Liver (tissue), 9 donors: ENCODE measurements around the gene SUPT5H. TPM values are rescaled to one million over a fixed set of nuclear protein-coding genes. Genes with fewer than 3 reads are reported as not detected.
A peak's percentile ranks its signal among the peaks of the same experiment; 100 is the strongest.

Experiments
- DNase-seq: peaks from one replicate; pipeline ENCODE4 v3.0.0-alpha.2; 2017; ENCODE audit warnings: low spot score
- H3K27ac ChIP-seq, 2 donors: one replicate each; pipeline ENCODE4 v1.7.0; 2013; ENCODE audit warnings: inconsistent platforms in 2 of 2, low read length in 2 of 2, control low read depth in 1 of 2, low read depth in 1 of 2, mild to moderate bottlenecking in 1 of 2
- H3K27me3 ChIP-seq, 4 donors: one replicate each; pipeline versions ENCODE4 v1.6.1 to v1.7.0; 2013; ENCODE audit warnings: low read length in 3 of 4, inconsistent platforms in 1 of 4, mild to moderate bottlenecking in 1 of 4, moderate library complexity in 1 of 4; ENCODE audit not compliant: control insufficient read depth in 4 of 4, insufficient read depth in 4 of 4
- H3K36me3 ChIP-seq, 4 donors: one replicate each; pipeline versions ENCODE4 v1.6.1 to v1.7.0; 2013; ENCODE audit warnings: low read length in 3 of 4, mild to moderate bottlenecking in 3 of 4, low read depth in 1 of 4, moderate library complexity in 1 of 4; ENCODE audit not compliant: control insufficient read depth in 4 of 4, insufficient read depth in 3 of 4
- H3K4me1 ChIP-seq, 4 donors: one replicate each; pipeline versions ENCODE4 v1.6.1 to v1.7.0; 2013; ENCODE audit warnings: low read length in 3 of 4, mild to moderate bottlenecking in 3 of 4, moderate library complexity in 1 of 4; ENCODE audit not compliant: control insufficient read depth in 4 of 4, insufficient read depth in 4 of 4
- H3K4me3 ChIP-seq, 3 donors: one replicate each; pipeline versions ENCODE4 v1.6.1 to v1.7.0; 2013; ENCODE audit warnings: low read length in 3 of 3, control low read depth in 1 of 3, low read depth in 1 of 3, mild to moderate bottlenecking in 1 of 3
- H3K9ac ChIP-seq, 2 donors: one replicate each; pipeline ENCODE4 v1.7.0; 2013; ENCODE audit warnings: low read length in 2 of 2, mild to moderate bottlenecking in 2 of 2, moderate library complexity in 2 of 2, control low read depth in 1 of 2, low read depth in 1 of 2
- H3K9me3 ChIP-seq, 4 donors: one replicate each; pipeline versions ENCODE4 v1.6.1 to v1.7.0; 2013; ENCODE audit warnings: low read length in 3 of 4; ENCODE audit not compliant: control insufficient read depth in 4 of 4
- EGR1 ChIP-seq, 2 donors: IDR thresholded peaks; 2 replicates each; pipeline ENCODE4 v1.6.1; 2016 to 2018; ENCODE audit warnings: antibody characterized with exemption in 2 of 2, low read depth in 2 of 2
- FOXA1 ChIP-seq: IDR thresholded peaks from 2 replicates; pipeline ENCODE4 v1.6.1; 2016; ENCODE audit warnings: antibody characterized with exemption
- FOXA2 ChIP-seq: IDR thresholded peaks from 2 replicates; pipeline ENCODE4 v1.6.1; 2016; ENCODE audit warnings: antibody characterized with exemption
- GABPA ChIP-seq, 2 donors: IDR thresholded peaks in 1 of 2; conservative IDR thresholded peaks in 1 of 2; 2 replicates each; pipeline ENCODE4 v1.6.1; 2016; ENCODE audit warnings: antibody characterized with exemption in 2 of 2, mild to moderate bottlenecking in 1 of 2, moderate library complexity in 1 of 2
- HNF4A ChIP-seq, 2 donors: conservative IDR thresholded peaks; 2 replicates each; pipeline ENCODE4 v1.6.1; 2016; ENCODE audit warnings: antibody characterized with exemption in 2 of 2, mild to moderate bottlenecking in 2 of 2
- HNF4G ChIP-seq: IDR thresholded peaks from 2 replicates; pipeline ENCODE4 v1.6.1; 2016; ENCODE audit warnings: antibody characterized with exemption
- RAD21 ChIP-seq, 2 donors: IDR thresholded peaks; 2 replicates each; pipeline ENCODE4 v1.6.1; 2016; ENCODE audit warnings: antibody characterized with exemption in 2 of 2, mild to moderate bottlenecking in 2 of 2
- RXRA ChIP-seq, 2 donors: IDR thresholded peaks; 2 replicates each; pipeline ENCODE4 v1.6.1; 2017 to 2018; ENCODE audit warnings: antibody characterized with exemption in 2 of 2, mild to moderate bottlenecking in 1 of 2
- WGBS: extraction: QIAGEN DNeasy Blood & Tissue Kit; methylation state at CpG from one replicate; pipeline ENCODE4 v1.1.7; 2013; 5-methylcytosine and 5-hydroxymethylcytosine counted together
- polyA plus RNA-seq, 2 donors: library from polyadenylated mRNA; stranded (reverse) in 1 of 2; unstranded in 1 of 2; fragments of 200-250 nt in 1 of 2; fragments of >200 nt in 1 of 2; fragmentation: Nextera tagmentation in 1 of 2; extraction: Ambion mirVana in 1 of 2; gene quantifications; one replicate each; pipeline versions ENCODE4 v1.2.1 to v1.2.3, GENCODE V29; 2013 to 2015
- total RNA-seq, 2 donors: library from RNA; depleted of rRNA; stranded (reverse); fragments of >200 nt; gene quantifications; one replicate each; pipeline ENCODE4 v1.2.3, GENCODE V29; 2014
- TF ChIP-seq, protein P1 (sequence below): IDR thresholded peaks from 2 replicates; pipeline ENCODE4 v1.6.1; 2016; ENCODE audit warnings: antibody characterized with exemption, mild to moderate bottlenecking
- donor health status: healthy.
- donor health status: healthy.
- donor health status: healthy.
- donor health status: healthy.
- donor health status: healthy.

The SUPT5H gene
- total and polyA plus RNA-seq, 4 donors, result 19.3 to 52.5 (median 45.2) TPM

DNA sequence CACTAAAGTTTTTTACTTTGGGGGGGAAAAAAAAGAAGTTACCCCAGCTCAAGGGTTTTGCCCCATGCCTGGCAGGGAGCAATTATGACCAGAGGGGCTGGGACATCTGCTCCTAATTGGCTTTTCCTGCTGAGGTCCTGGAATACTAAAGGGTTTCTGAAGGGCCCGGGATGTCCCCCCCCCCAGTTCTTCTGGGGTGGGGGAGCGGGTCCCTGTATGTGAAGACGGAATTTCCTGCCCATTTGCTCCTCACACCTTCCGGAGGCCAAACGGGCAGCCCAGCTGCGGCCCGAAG is 52.3 kb downstream of the SUPT5H start:
- Histone ChIP-seq H3K36me3 (no peaks in the 10 kb centered on the region), H3K9me3 (no peaks in the 10 kb centered on the region), H3K27me3 (peaks cover 0 to 8% (median 4%) of the 10 kb centered on the region in 4 donors), H3K27ac (no peak overlapping the region), H3K4me1 (peaks cover 0 to 11% (median 6%) of the 10 kb centered on the region in 4 donors), H3K4me3 (peak overlapping the region in 1 of 3 donors; percentile 0), H3K9ac (no peak overlapping the region)
- WGBS, result under 1% methylated on average over 7 of the region's 7 CpGs
- DNase-seq, result no peak
- no peak for TF ChIP-seq FOXA1
- no peak for TF ChIP-seq FOXA2
- TF ChIP-seq HNF4A (conservative IDR thresholded peaks at IDR 0.05), result no peak

DNA sequence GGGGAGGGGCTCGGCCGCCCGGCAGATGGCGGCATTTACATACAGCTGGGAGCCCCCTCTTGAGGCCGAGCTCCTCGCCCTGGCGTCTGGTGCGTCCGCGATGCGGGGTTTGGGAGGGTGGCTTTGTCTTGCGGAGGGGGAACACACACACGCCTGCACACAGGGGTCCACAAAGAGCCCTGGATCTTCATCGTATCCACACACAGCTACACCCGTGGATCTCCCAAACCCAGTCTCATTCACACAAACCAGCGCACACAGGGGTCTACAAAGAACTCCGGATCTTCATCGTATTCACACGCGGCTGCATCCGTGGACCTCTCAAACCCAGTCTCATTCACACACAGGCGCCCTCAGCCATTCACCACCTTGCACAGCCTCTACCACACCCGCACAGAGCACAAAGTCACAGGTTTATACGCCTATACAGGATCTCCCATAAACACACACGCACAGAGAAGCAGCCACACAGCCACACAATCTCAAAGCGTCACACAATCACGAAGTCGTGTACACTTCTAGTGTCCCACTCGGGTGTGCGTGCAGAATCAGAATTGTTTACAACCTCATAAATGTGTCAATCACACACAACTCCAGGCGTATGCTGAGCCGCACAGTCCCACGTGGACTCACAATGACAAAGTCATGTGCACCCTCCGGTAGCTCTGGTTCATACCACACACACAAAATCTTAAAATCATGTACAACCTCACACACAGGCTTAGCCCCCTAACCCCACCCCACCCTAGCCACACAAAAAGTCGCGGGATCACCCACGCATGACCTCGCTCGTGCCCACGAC is 52.8 kb downstream of the SUPT5H start:
- Histone ChIP-seq H3K9me3 (no peaks in the 10 kb centered on the region), H3K27me3 (peaks cover under 1 to 8% (median 4%) of the 10 kb centered on the region in 4 donors), H3K36me3 (no peaks in the 10 kb centered on the region), H3K9ac (no peak overlapping the region), H3K4me1 (peaks cover 2 to 15% (median 9%) of the 10 kb centered on the region in 4 donors), H3K27ac (no peak overlapping the region), H3K4me3 (peak overlapping the region in 1 of 3 donors; percentile 0)
- TF ChIP-seq FOXA2 (no peak), RAD21 (IDR thresholded peaks at IDR 0.05) (peak in 1 of 2 donors; percentile 13)
- 3% methylated on average over 40 of the region's 40 CpGs for WGBS
- no peak for DNase-seq

DNA sequence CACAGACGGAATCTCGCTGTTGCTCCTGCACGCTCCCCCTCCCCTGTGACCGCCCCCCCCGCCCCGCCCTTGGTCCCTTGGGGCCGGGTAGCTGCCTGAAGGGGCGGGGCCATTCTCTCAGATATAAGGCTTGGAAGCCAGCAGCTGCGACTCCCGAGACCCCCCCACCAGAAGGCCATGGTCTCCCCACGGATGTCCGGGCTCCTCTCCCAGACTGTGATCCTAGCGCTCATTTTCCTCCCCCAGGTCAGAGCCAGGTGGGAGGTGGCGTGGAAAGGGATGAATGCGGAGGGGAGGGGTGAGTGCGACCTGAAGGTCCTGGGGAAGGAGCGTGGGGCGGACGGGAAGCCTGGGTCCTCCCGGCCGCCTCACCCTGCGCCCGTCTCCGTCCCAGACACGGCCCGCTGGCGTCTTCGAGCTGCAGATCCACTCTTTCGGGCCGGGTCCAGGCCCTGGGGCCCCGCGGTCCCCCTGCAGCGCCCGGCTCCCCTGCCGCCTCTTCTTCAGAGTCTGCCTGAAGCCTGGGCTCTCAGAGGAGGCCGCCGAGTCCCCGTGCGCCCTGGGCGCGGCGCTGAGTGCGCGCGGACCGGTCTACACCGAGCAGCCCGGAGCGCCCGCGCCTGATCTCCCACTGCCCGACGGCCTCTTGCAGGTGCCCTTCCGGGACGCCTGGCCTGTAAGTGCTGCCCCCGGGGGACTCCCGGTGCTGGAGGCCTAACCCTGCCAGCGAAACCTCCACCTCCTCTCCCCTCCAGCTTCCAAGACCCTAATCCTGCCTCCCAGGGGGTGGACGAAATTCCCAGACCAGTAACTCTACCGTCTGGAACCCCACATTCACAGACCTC is 53.6 kb downstream of the SUPT5H start, which contains the start of gene DLL3:
DLL3 (plus strand) TSS at position 150 of the 845 bp plus-strand sequence; CDS start at position 178, 28 bp downstream.
- H3K4me1 ChIP-seq, result peaks cover 2 to 16% (median 9%) of the 10 kb centered on the region in 4 donors
- H3K27ac ChIP-seq, result no peak within 1 kb of the TSS
- peak within 1 kb of the TSS in 1 of 3 donors; percentile 0 for H3K4me3 ChIP-seq
- no peaks in the 10 kb centered on the region for H3K36me3 ChIP-seq
- no peaks in the 10 kb centered on the region for H3K9me3 ChIP-seq
- no peak for DNase-seq
- 4% methylated on average over 60 of the region's 60 CpGs for WGBS
- H3K27me3 ChIP-seq, result peaks cover 2 to 8% (median 6%) of the 10 kb centered on the region in 4 donors
- H3K9ac ChIP-seq, result no peak within 1 kb of the TSS
- TF ChIP-seq RXRA (IDR thresholded peaks at IDR 0.05) (no peak), EGR1 (IDR thresholded peaks at IDR 0.05; ENCODE audit: low read depth in 2 of 2) (no peak), GABPA (IDR thresholded peaks at IDR 0.05 in 1 of 2, conservative IDR thresholded peaks at IDR 0.05 in 1 of 2) (no peak), HNF4G (no peak)
- TF ChIP-seq, protein P1, sequence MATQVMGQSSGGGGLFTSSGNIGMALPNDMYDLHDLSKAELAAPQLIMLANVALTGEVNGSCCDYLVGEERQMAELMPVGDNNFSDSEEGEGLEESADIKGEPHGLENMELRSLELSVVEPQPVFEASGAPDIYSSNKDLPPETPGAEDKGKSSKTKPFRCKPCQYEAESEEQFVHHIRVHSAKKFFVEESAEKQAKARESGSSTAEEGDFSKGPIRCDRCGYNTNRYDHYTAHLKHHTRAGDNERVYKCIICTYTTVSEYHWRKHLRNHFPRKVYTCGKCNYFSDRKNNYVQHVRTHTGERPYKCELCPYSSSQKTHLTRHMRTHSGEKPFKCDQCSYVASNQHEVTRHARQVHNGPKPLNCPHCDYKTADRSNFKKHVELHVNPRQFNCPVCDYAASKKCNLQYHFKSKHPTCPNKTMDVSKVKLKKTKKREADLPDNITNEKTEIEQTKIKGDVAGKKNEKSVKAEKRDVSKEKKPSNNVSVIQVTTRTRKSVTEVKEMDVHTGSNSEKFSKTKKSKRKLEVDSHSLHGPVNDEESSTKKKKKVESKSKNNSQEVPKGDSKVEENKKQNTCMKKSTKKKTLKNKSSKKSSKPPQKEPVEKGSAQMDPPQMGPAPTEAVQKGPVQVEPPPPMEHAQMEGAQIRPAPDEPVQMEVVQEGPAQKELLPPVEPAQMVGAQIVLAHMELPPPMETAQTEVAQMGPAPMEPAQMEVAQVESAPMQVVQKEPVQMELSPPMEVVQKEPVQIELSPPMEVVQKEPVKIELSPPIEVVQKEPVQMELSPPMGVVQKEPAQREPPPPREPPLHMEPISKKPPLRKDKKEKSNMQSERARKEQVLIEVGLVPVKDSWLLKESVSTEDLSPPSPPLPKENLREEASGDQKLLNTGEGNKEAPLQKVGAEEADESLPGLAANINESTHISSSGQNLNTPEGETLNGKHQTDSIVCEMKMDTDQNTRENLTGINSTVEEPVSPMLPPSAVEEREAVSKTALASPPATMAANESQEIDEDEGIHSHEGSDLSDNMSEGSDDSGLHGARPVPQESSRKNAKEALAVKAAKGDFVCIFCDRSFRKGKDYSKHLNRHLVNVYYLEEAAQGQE, result no peak
